GM04504 (cell line): ENCODE measurements around the gene NFIA.
"Not testable (repeated sequence)": the region's sequence is repeated elsewhere in the genome, so short reads cannot be mapped to it uniquely, and the experiment has no call there.

ENCODE experiments used
- DNase-seq: peaks from one replicate; pipeline ENCODE4 v3.0.0-alpha.2; 2012; ENCODE audit warnings: low read depth

The NFIA gene

DNA sequence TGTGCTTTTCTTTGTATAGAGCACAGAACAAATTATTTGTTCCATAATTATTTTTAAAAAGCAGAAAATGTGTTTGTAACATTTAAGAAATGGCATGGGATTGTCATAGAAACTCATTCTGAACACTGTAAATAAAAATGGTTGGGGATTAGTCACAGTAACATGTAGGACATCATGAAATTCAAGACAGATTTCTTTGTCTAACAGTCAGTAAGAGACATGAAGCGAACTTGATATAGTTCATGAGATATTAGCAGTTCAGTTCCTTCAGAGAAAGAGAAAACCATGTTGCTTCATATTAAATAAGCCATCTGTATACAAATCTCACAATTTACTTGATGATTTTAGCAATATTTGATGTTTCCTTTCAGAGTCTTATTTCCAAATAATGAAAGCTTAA, 19.7 kb downstream of the NFIA start:
- no peak for DNase-seq

DNA sequence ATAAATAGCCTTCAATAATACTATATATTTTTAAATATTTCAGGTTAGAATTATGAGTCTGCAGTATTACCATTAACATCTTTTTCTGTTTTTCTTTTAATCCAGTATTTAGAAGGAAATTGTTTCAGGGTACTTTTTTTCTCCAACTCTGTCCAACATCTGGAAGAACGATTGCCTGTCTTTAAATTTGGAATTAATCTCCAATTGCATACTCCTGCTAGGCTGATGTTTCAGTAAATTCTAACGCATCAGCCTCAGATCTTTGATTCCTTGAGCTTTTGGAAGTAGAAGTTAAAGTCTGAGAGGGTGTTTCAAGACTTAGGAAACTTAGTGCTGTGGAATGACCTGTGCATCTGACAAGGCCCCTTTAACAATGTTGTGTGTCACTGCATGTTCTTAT, 20.3 kb downstream of the NFIA start:
- DNase-seq, result no peak

DNA sequence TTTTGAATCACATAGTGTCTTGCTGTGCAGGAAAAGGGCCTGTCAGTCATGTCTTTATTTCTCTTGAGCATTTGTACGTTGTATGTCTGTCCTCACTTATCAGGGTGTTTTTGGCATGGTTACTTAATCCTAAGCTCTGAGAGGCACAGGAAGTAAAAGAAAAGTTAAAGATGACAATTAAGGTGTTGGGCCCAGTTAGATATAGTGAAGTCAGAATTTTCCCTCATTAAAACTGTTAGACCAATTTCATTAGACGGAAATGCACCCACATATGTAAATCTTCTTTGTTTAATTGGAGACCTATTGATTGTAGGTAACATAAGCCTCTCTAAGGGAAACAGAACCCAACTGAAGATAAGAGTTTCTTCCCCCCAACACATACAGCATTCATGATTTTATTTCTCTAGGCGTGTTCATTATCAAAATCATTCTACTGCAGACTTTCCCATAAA, 21.9 kb downstream of the NFIA start:
- DNase-seq, result no peak

GRCh38 chr1:61107638-61108037, 25.3 kb downstream of the NFIA start:
- DNase-seq, result no peak

DNA sequence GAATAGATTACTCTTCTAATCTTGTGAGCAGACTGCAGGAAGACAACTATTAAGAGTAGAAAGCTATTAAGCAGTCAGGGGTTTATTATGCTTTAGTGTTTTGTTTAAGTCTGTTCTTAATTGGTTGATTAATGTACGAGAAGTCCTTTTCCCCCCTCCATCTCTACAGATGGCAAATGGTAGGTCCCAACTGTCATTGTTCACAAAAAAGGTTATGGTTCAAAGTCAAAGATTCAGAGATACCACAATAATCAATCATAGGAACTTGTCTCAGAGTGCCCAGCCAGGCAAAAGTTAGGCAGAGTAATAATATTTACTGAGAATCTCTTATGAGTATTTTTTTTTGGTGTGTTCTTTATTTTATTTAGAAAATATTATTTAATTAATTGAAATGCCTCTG, 26.8 kb downstream of the NFIA start:
- no peak for DNase-seq

GRCh38 chr1:61109910-61110309, 27.5 kb downstream of the NFIA start:
- DNase-seq, result no peak

GRCh38 chr1:61110554-61110953, 28.2 kb downstream of the NFIA start:
- DNase-seq, result no peak

- DNase-seq, result no peak
These were observed 29.0 kb downstream of the NFIA start for GRCh38 chr1:61111084-61112004.

- no peak for DNase-seq
These were observed 32.0 kb downstream of the NFIA start for GRCh38 chr1:61114178-61114870.

DNA sequence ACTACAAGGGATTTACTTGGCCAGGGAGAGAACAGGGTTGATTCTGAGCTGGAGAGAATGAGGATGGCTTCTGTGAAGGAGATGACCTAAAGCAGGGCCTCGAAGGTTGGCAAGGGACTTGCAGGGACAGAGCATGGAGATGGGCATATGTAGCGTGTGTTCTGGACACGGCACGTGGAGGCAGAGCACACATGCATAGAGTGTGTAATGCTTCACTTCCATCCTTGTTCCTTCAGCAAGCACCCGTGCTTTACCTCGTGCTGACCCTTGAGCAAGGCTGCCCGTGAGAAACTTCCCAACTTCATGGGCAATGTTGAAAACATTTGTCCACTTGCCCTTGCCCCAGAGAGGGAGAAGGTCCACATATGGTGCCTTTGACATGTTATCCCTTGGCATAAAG, 33.1 kb downstream of the NFIA start:
- no peak for DNase-seq

DNA sequence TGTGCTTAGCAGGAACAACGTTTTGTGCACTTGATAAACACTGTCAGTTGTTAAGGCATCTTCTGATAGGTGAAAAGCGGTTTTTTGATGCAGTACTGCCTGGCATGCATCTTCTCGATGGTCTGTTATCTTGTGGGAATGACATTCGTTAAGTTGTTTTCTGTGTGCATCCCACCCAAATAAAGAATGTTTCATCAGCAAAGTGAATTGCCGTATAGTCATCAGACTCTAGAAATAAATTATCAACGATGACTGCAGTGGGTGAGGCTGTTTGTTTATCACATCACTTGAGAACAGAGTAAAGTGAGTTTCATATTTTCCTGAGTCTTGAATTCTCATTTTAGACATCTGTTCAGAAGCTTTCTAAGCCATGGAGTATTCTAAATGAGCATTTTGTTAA, 34.1 kb downstream of the NFIA start:
- DNase-seq, result no peak

- DNase-seq, result no peak
These were observed 34.9 kb downstream of the NFIA start for GRCh38 chr1:61117283-61117682.

- DNase-seq, result no peak
These were observed 36.7 kb downstream of the NFIA start for GRCh38 chr1:61119085-61119484.

DNA sequence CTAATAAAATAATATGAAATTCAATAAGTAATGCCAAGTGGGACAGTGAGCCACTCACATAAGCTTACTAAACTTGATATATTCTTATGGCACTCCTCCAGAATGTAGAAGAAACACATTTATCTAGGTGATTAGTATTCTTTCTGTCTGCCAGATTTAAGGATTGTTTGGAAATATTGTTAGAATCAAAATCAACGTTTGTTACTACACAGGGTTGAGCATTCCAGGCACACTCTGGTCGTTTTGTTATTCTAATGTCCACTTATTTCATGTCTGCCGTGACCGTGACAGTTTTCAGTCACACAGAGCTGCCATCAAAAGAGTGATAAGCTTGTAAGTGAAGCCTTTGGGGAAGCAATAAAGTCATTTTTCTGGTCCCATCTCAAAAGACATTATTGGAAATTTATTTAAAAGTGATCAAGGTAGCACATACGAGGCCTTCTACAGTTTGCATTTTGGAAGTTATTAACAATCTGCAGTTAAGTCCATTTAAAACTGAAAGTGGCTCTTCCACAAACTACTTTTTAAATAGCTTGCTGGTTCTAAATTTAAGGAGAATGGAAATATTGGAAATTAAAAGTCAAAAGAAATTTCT, 38.0 kb downstream of the NFIA start:
- DNase-seq, result no peak

GRCh38 chr1:61120998-61121397, 38.6 kb downstream of the NFIA start:
- no peak for DNase-seq

DNA sequence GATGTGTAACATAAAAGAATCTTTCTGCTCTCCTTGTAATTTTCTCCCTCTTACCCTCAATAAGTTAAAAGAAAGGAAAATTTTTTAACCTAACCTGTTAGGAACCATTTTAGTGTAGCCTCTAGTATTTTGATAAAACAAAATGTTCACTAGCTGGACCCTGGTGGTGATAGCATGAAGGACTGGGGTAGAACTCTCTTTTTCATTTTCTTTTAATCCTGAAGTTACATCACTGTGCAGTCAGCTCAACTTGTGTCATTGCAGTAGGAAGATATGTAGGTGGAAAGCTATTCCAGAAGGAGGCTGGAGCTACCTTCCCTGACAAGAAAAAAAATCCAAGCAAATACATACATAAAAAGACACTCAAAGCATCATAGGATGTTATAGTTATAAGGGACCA, 39.3 kb downstream of the NFIA start:
- DNase-seq, result no peak

GRCh38 chr1:61122389-61122788, 40.0 kb downstream of the NFIA start:
- DNase-seq, result no peak

DNA sequence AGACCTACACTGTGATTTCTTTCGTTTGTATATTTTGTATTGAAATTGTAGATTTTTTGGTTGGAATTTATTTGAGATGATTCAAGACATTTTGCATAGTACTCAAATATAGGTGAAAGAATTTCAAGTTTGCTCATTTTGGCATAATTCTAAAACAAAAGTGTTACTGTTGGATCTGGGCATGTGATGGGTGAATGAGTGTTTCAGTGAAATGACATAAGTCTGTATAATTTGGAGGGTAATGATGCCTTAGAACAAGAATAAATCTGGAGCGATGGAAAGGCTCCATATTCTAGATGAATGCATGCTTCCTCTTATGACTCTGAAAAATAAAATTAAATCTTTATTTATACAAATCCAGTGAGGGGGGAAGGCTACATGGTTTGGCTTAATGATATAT, 41.0 kb downstream of the NFIA start:
- no peak for DNase-seq

DNA sequence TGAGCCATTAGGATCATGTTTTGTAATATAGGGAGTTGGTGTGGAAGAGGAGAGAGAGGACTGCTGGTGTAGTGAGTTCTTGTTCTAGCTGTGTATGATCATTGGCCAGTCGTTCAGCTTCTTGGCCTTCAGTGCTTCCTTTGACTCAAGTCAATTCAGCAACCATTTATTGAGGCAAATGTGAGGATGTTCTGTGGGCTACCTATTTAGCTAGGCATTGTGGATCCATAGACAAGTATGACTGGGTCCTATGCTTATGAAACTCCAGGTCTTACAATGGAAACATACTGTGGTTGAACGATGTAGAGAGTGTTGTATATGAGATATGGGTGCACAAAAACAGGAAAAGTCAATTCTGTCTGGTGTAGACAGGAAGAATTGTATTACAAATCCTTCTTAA, 41.7 kb downstream of the NFIA start:
- DNase-seq, result no peak

DNA sequence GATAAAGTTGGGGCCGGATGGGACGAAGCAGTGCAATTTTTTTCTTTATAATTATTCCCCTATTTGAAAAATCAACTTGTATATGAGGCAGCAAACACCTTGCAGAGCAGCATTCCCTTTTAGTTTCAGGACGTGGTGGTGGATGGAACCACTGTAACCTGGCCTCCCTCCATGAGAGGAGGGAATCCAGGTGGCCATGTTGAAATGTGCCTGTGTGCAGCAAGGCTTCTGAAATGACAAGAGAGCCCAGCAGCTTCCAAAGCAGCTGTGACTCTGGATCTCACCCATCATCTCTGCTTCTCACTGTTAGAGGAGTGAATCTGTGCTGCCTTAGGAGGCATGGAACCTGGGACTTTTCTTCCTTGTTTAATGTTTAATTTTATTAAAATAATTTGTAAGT, 42.3 kb downstream of the NFIA start:
- DNase-seq, result no peak

- DNase-seq, result no peak
These were observed 42.9 kb downstream of the NFIA start for GRCh38 chr1:61125263-61125662.

DNA sequence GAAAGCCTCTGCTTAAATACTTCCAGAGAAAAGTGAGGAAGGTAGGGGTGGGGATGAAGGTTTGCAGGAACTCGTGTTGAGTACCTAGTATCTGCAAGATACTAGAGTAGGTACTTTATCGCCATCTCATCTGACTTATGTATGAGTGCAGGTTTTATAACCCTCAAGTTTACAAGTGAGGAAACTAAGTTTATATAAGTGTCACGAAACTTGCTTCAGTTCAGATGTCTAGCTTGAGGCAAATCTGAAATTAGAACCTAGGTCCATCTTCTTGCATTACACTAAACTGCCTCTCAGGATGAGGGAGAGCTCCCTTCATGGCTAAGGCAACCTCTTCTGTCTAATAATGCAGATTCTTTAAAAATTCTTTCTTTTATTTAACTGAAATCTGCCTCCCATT, 43.5 kb downstream of the NFIA start:
- no peak for DNase-seq

GRCh38 chr1:61126843-61127242, 44.5 kb downstream of the NFIA start:
- DNase-seq, result not testable (repeated sequence)
